Fibroblast of lung (primary cell): Measurements from ENCODE around the gene TRPV4.

Experiments
- CTCF ChIP-seq, 2 donors: IDR thresholded peaks in 1 of 2; conservative IDR thresholded peaks in 1 of 2; 1 replicate in 1 of 2; 2 replicates in 1 of 2; pipeline ENCODE4 v1.5.1; 2011 to 2012; ENCODE audit warnings: low read length in 2 of 2, control low read depth in 1 of 2, inconsistent platforms in 1 of 2, low read depth in 1 of 2, mild to moderate bottlenecking in 1 of 2
- EZH2 ChIP-seq: IDR thresholded peaks from 2 replicates; pipeline ENCODE4 v1.5.1; 2012; ENCODE audit warnings: low read length, control low read depth, mild to moderate bottlenecking; ENCODE audit errors: missing control alignments

GRCh38 chr12:109858764-109859163 is 25.6 kb upstream of the TRPV4 start:
- TF ChIP-seq CTCF (conservative IDR thresholded peaks at IDR 0.05 in 1 of 2, IDR thresholded peaks at IDR 0.05 in 1 of 2; ENCODE audit: low read depth in 1 of 2, low read length in 2 of 2), result no peak
- TF ChIP-seq EZH2, result no peak
